Measurements from ENCODE around the gene CDH23. TPM values are rescaled to one million over a fixed set of nuclear protein-coding genes. Genes with fewer than 3 reads are reported as not detected.

CDH23 gene
- total RNA-seq, 1 experiment from 2014 or later: 7.8 TPM

- H3K4me3 ChIP-seq: no peak overlapping the region
- H3K9me2 ChIP-seq (ENCODE audit: insufficient read depth): no peaks in the 10 kb centered on the region
- no peaks in the 10 kb centered on the region for H3K4me1 ChIP-seq (replicated peaks; ENCODE audit: insufficient read depth)
- no peaks in the 10 kb centered on the region for H3K79me2 ChIP-seq (ENCODE audit: low read depth)
- no peaks in the 10 kb centered on the region for H3K27me3 ChIP-seq (ENCODE audit: insufficient read depth, low read depth)
- no TSS peak for BruUV-seq (replicated peaks)
- no peak overlapping the region for H2AFZ ChIP-seq
- ChIA-PET POLR2A (ENCODE audit: unreplicated experiment) (no interaction called here), CTCF (no interaction called here)
- H3K9me3 ChIP-seq (ENCODE audit: insufficient read depth, low read depth): no peaks in the 10 kb centered on the region
- no peak overlapping the region for H3K4me2 ChIP-seq
- no peaks in the 10 kb centered on the region for H3K36me3 ChIP-seq (ENCODE audit: low read depth)
- no peaks in the 10 kb centered on the region; the same call in 1 of the 2 replicates for H4K20me1 ChIP-seq (ENCODE audit: insufficient read depth)
- no peaks in the 10 kb centered on the region for H3F3A ChIP-seq (ENCODE audit: insufficient read depth, low read depth)
- H3K27ac ChIP-seq: no peak overlapping the region
- intact Hi-C loops (cut with micrococcal nuclease; ENCODE audit: unreplicated experiment): no loop called here
- TF ChIP-seq CTCF (conservative IDR thresholded peaks at IDR 0.05): no peak
- TF ChIP-seq EZH2 (IDR thresholded peaks at IDR 0.05; ENCODE audit: low read depth): no peak
- DNase-seq: no peak
These were observed 82.2 kb downstream of the CDH23 start for GRCh38 chr10:71478813-71479365.

GRCh38 chr10:71479831-71480230, 83.1 kb downstream of the CDH23 start:
- TF ChIP-seq EZH2 (IDR thresholded peaks at IDR 0.05; ENCODE audit: low read depth): no peak
- TF ChIP-seq CTCF (conservative IDR thresholded peaks at IDR 0.05): no peak
- no peaks in the 10 kb centered on the region for H3K27me3 ChIP-seq (ENCODE audit: insufficient read depth, low read depth)
- ChIA-PET POLR2A (ENCODE audit: unreplicated experiment) (no interaction called here), CTCF (no interaction called here)
- no peak overlapping the region for H3K27ac ChIP-seq
- no peak overlapping the region for H3K4me2 ChIP-seq
- intact Hi-C loops (cut with micrococcal nuclease; ENCODE audit: unreplicated experiment): no loop called here
- no peaks in the 10 kb centered on the region for H3F3A ChIP-seq (ENCODE audit: insufficient read depth, low read depth)
- H4K20me1 ChIP-seq (ENCODE audit: insufficient read depth): no peaks in the 10 kb centered on the region
- no peaks in the 10 kb centered on the region for H3K36me3 ChIP-seq (ENCODE audit: low read depth)
- no peaks in the 10 kb centered on the region for H3K9me3 ChIP-seq (ENCODE audit: insufficient read depth, low read depth)
- H3K4me3 ChIP-seq: no peak overlapping the region
- no peaks in the 10 kb centered on the region for H3K4me1 ChIP-seq (replicated peaks; ENCODE audit: insufficient read depth)
- no TSS peak for BruUV-seq (replicated peaks)
- no peak for DNase-seq
- H3K79me2 ChIP-seq (ENCODE audit: low read depth): no peaks in the 10 kb centered on the region
- no peak overlapping the region for H2AFZ ChIP-seq
- no peaks in the 10 kb centered on the region for H3K9me2 ChIP-seq (ENCODE audit: insufficient read depth)

GRCh38 chr10:71480662-71481061, 83.9 kb downstream of the CDH23 start:
- Histone ChIP-seq H3K9me2 (ENCODE audit: insufficient read depth) (no peaks in the 10 kb centered on the region), H3K9me3 (ENCODE audit: insufficient read depth, low read depth) (no peaks in the 10 kb centered on the region), H4K20me1 (ENCODE audit: insufficient read depth) (no peaks in the 10 kb centered on the region), H3K4me2 (no peak overlapping the region), H3F3A (ENCODE audit: insufficient read depth, low read depth) (no peaks in the 10 kb centered on the region), H3K79me2 (ENCODE audit: low read depth) (no peaks in the 10 kb centered on the region), H3K27ac (no peak overlapping the region), H3K27me3 (ENCODE audit: insufficient read depth, low read depth) (no peaks in the 10 kb centered on the region), H3K36me3 (ENCODE audit: low read depth) (no peaks in the 10 kb centered on the region), H3K4me1 (replicated peaks; ENCODE audit: insufficient read depth) (no peaks in the 10 kb centered on the region), H3K4me3 (no peak overlapping the region), H2AFZ (no peak overlapping the region)
- no peak for TF ChIP-seq EZH2 (IDR thresholded peaks at IDR 0.05; ENCODE audit: low read depth)
- no peak for TF ChIP-seq CTCF (conservative IDR thresholded peaks at IDR 0.05)
- DNase-seq: no peak
- POLR2A ChIA-PET (ENCODE audit: unreplicated experiment): interaction anchor here (0.6 kb wide), 1 partner anchor 162 kb away, joined by 3 read pairs; the partner anchor contains the start of gene SLC29A3
- intact Hi-C loops (cut with micrococcal nuclease; ENCODE audit: unreplicated experiment): no loop called here
- BruUV-seq (replicated peaks): no TSS peak
- CTCF ChIA-PET: no interaction called here
